Measurements from ENCODE around the gene SERPINA1.

DNA sequence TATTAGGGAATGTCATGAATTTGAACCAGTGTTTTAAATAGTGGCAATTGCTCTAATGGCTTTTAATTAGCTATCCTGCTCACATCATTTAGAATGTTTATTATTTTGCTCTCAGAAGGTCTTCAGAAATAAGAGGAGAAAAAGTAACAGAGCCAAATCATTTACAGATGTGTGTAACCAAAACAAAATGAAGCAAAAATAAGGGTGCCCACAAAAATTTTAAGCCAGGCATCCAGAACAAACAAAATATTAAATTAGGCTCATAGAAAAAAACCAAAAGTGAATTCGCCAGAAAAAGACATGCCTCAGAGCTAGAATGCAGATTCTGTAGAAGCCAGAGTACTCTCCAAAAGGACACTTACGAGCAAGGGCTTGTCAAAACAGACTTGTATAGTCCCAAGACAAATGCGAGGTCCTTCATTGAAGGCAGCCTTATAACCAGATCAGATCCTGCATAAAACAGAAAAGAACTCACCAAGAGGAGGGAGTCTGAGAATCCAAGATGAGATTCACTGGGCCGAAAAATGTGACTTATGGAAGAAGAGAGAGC is 20.2 kb upstream of the SERPINA1 start:
- no peak for TF ChIP-seq POLR2A (IDR thresholded peaks at IDR 0.05; ENCODE audit: low read depth, low read length)
- TF ChIP-seq POLR2AphosphoS5 (IDR thresholded peaks at IDR 0.05; ENCODE audit: low read depth, low read length) = no peak
- TF ChIP-seq SPI1 (IDR thresholded peaks at IDR 0.05; ENCODE audit: low read depth, low read length) = no peak
- TF ChIP-seq PAX5 (IDR thresholded peaks at IDR 0.05; ENCODE audit: insufficient read depth, low read length, severe bottlenecking) = no peak
